Activated CD4-positive, alpha-beta T cell treated with anti-CD3 and anti-CD28 coated beads, Interleukin-2, amount 50 U/mL, for 48 hours (primary cell): Measurements from ENCODE around the gene AMPD1.

Experiments
- DNase-seq, 2 experiments: peaks; one replicate each; pipeline ENCODE4 v3.0.0-alpha.2; 2020

The AMPD1 gene

DNA sequence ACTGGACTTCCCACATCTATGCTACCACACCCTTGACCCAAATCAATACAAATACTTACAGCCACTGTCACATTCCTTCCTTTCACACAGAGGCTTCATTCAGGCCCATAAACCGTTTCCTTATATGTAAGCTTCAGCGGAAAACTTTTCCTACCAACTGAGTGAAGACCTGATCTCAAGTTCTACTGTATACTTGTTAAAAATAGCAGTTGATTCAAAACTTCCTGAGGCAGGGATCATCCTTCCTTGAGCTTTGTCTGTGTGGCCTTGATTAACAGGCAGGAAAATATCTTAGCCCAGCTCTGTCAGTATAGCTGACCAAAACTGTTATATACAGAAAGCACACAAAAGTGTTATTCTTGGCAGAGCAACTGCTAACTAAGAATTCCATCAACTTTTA lies 68.2 kb downstream of the AMPD1 start:
- DNase-seq = no peak

DNA sequence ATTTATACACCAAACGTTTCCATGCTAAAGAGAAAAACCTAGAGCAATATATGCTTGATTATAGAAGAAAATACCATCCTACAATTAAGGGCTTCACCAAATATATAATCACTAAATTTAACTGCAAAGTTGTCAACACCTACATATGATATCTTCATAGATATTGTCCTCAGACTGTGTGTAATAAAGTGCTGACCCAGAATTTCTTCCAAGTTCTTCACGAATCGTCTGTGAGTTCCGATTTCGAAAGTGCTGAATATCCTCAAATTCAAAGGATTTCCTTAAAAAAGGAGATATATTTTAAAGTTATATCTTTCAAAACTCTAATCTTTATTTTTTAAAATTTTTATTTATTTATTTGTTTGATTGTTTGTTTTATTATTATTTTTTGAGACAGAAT lies 72.0 kb downstream of the AMPD1 start:
- DNase-seq = no peak
